Activated naive CD8-positive, alpha-beta T cell (primary cell): Measurements from ENCODE around the gene TBC1D2.
"Not testable (repeated sequence)": the region's sequence is repeated elsewhere in the genome, so short reads cannot be mapped to it uniquely, and the experiment has no call there.

Experiments used
- H3K27ac Mint-ChIP-seq: one replicate; pipeline ENCODE4 v1.8.0; 2021; ENCODE audit warnings: mixed read lengths
- H3K27me3 Mint-ChIP-seq: one replicate; pipeline ENCODE4 v1.8.0; 2021; ENCODE audit warnings: mixed read lengths
- H3K36me3 Mint-ChIP-seq: one replicate; pipeline ENCODE4 v1.8.0; 2021; ENCODE audit warnings: mixed read lengths
- H3K4me1 Mint-ChIP-seq: one replicate; pipeline ENCODE4 v1.8.0; 2021; ENCODE audit warnings: low read depth, mixed read lengths
- H3K4me3 Mint-ChIP-seq: one replicate; pipeline ENCODE4 v1.8.0; 2021; ENCODE audit warnings: mild to moderate bottlenecking, mixed read lengths
- H3K9me3 Mint-ChIP-seq: one replicate; pipeline ENCODE4 v1.8.0; 2021; ENCODE audit warnings: low read depth, mixed read lengths

The TBC1D2 gene

DNA sequence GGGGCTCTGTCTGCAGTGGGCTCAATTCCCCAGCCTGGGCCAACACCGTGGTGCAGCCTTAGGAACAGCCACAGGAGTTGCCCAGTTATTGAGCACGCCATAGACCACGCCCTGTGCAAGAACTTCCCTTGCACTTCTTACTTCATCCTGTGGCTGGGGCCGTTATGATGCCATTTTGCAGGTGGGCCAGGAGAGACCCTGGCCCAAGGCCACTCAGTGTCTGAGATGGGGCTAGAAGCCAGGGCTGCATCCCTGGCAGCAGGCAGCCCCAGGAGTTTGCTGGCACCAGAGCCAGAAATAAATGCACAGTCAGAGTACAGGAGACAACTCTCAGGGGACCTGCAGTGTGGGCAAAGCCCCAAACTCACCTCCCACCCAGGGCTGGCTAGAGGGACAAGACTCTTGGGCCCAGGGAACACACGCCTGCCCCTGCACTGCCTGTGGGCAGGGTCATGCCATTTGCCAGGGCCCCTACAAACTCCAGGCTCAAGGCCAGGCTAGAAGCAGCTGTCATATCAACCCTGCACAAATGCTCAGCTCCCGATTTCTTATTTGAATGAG lies 69.8 kb downstream of the TBC1D2 start:
- Mint-ChIP-seq H3K4me3 (no peak overlapping the region), H3K9me3 (no peaks in the 10 kb centered on the region), H3K4me1 (peaks cover 58% of the 10 kb centered on the region), H3K27me3 (no peaks in the 10 kb centered on the region), H3K36me3 (peaks cover 3% of the 10 kb centered on the region), H3K27ac (no peak overlapping the region)

DNA sequence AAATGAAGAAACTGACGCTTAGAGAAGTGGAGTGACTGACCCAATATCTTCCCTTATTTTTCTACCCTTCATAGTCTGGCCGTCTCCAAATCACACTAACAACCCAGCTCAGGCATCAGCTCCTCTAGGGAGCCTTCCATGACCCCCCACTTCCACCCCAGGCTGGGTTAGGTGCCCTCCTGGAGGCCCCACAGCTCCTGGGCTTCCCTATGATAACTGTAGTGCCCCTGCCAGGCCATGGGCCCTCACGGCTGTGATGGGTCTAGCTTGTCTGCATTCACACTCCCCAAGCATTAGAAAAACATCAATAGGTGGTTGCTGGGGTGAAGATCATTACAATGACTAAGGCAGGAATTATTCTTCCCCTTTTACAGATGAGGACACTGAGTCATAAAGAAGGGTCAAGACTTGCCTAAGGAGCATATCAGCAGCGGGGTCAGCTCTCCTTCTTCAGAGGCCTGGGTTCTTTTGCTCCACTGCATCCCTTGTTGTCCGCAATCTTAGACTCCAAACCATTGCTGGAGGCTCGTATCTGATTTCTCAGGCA lies 70.4 kb downstream of the TBC1D2 start:
- no peak overlapping the region for H3K27ac Mint-ChIP-seq

GRCh38 chr9:98184326-98184725 lies 71.1 kb downstream of the TBC1D2 start:
- H3K36me3 Mint-ChIP-seq: peaks cover 3% of the 10 kb centered on the region
- no peaks in the 10 kb centered on the region for H3K9me3 Mint-ChIP-seq
- H3K4me1 Mint-ChIP-seq: peaks cover 56% of the 10 kb centered on the region
- H3K27me3 Mint-ChIP-seq: no peaks in the 10 kb centered on the region
- H3K27ac Mint-ChIP-seq: no peak overlapping the region
- no peak overlapping the region for H3K4me3 Mint-ChIP-seq

More for the DNA sequence above, 70.4 kb downstream of the TBC1D2 start:
- H3K27me3 Mint-ChIP-seq: no peaks in the 10 kb centered on the region
- peaks cover 3% of the 10 kb centered on the region for H3K36me3 Mint-ChIP-seq
- H3K4me3 Mint-ChIP-seq: no peak overlapping the region
- H3K4me1 Mint-ChIP-seq: peaks cover 58% of the 10 kb centered on the region
- H3K9me3 Mint-ChIP-seq: no peaks in the 10 kb centered on the region

DNA sequence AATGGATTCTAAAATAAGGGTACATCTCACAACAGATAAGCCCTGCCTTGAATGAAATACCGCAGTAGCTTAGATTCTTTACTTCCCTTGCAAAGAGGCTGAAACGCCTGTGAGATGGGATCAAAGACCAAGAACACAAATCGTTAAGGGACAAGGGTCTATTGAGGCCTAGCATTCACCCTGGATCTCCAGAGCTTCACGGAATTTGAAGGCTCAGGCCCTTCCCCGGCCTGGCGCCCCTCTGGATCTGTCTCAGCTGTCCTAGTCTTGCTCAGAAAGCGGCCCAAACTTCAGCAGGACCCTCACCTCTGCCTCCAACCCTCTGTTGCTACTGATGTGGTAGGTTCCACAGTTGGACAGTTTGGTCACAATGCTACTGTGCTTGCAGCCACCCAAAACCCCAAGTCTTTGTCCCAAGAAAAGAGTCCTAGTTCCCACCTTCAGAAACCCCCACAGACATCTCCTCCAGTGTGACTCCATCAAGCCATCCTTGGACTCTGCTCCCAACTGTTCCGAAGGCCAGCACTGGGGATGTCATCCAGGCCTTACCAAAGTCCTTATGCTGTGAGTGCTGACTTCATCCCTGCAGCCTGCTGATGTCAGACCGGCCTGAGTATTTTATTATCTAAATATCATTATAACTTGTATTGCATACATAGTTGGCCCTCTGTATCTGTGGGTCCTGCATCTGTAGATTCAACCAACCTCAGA lies 72.4 kb downstream of the TBC1D2 start:
- H3K4me1 Mint-ChIP-seq: peaks cover 49% of the 10 kb centered on the region
- no peak overlapping the region for H3K4me3 Mint-ChIP-seq
- peaks cover 3% of the 10 kb centered on the region for H3K36me3 Mint-ChIP-seq
- no peaks in the 10 kb centered on the region for H3K27me3 Mint-ChIP-seq
- no peak overlapping the region for H3K27ac Mint-ChIP-seq
- H3K9me3 Mint-ChIP-seq: no peaks in the 10 kb centered on the region

DNA sequence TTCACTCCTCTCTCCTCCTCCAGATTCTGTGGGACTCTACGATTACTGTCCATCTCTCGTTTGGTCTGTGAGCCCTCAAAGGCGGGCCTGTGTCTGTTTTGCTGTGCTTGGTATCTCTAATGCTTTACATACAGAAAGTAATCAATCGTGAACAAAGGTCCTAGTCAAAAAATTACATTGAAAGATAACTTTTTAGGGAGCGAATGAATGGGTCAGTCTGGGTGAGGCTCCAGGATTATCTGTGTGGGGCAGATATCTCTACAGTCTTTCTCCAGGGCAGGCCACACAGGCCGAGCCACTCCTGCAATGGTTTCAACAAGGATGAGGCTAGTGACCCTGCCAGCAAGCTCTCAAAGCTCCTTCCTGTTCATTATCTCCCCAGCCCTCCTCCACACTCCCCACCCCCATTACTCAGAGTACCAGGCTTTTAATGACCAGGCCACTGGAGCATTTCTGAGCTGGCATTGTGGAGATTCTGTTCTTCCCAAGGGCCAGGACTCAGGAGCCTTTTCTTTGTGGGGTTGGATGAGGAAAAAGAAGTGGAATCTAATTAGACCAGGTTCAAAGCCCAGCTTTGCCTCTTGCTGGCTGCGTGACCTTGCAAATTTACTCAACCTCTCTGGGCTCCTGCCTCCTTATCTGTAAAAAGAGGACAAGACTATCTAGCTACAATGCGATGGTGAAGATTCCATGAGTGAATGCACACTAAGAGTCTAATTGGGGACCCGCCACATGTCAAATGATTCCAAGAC lies 73.2 kb downstream of the TBC1D2 start:
- H3K4me3 Mint-ChIP-seq: no peak overlapping the region
- H3K27ac Mint-ChIP-seq: peak overlapping the region; percentile 28
- H3K4me1 Mint-ChIP-seq: peaks cover 45% of the 10 kb centered on the region
- no peaks in the 10 kb centered on the region for H3K9me3 Mint-ChIP-seq
- peaks cover 3% of the 10 kb centered on the region for H3K36me3 Mint-ChIP-seq
- H3K27me3 Mint-ChIP-seq: no peaks in the 10 kb centered on the region

DNA sequence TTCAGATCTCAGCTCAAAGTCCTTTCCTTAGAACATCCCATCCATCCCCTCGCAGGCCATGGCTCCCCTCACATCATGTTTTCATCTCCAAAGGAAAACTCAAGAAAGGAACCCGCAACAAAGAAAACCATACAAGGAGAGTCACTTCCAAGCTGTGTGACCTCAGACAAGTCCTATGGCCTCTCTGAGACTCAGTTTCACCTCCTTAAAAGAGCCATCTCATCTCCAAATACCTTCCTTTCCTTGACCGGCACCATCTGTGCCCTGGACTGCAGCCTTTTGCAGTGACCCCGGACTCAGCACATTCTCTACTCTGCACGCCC lies 73.7 kb downstream of the TBC1D2 start:
- H3K4me3 Mint-ChIP-seq: no peak overlapping the region
- no peaks in the 10 kb centered on the region for H3K27me3 Mint-ChIP-seq
- H3K27ac Mint-ChIP-seq: peak overlapping the region; percentile 28
- peaks cover 49% of the 10 kb centered on the region for H3K4me1 Mint-ChIP-seq
- H3K36me3 Mint-ChIP-seq: peaks cover 3% of the 10 kb centered on the region
- H3K9me3 Mint-ChIP-seq: no peaks in the 10 kb centered on the region

DNA sequence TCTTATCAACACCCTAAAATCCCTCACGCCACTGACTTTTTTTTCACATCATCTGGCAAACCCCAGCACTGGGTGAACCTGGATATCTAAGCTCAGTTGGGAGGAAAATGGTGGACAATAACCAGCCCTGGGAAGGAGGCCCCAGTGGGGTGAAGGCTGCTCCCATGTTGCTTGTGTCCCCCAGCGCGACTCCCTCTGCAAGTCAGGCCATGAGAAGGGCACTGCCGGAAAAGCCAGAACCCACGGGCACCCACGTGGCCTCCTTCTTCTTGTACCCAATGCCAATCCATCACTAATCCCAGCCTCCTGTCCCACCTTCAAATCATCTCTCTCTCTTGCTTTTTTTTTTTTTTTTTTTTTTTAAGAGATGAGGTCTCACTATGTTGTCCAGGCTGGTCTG lies 74.5 kb downstream of the TBC1D2 start:
- no peak overlapping the region for H3K4me3 Mint-ChIP-seq
- peaks cover 52% of the 10 kb centered on the region for H3K4me1 Mint-ChIP-seq
- H3K27me3 Mint-ChIP-seq: no peaks in the 10 kb centered on the region
- no peaks in the 10 kb centered on the region for H3K9me3 Mint-ChIP-seq
- peaks cover 3% of the 10 kb centered on the region for H3K36me3 Mint-ChIP-seq
- H3K27ac Mint-ChIP-seq: no peak overlapping the region

- Mint-ChIP-seq H3K27me3 (no peaks in the 10 kb centered on the region), H3K27ac (no peak overlapping the region), H3K4me3 (no peak overlapping the region), H3K4me1 (peaks cover 45% of the 10 kb centered on the region), H3K9me3 (no peaks in the 10 kb centered on the region), H3K36me3 (peaks cover 3% of the 10 kb centered on the region)
Measured at GRCh38 chr9:98178874-98179850, 76.3 kb downstream of the TBC1D2 start.

DNA sequence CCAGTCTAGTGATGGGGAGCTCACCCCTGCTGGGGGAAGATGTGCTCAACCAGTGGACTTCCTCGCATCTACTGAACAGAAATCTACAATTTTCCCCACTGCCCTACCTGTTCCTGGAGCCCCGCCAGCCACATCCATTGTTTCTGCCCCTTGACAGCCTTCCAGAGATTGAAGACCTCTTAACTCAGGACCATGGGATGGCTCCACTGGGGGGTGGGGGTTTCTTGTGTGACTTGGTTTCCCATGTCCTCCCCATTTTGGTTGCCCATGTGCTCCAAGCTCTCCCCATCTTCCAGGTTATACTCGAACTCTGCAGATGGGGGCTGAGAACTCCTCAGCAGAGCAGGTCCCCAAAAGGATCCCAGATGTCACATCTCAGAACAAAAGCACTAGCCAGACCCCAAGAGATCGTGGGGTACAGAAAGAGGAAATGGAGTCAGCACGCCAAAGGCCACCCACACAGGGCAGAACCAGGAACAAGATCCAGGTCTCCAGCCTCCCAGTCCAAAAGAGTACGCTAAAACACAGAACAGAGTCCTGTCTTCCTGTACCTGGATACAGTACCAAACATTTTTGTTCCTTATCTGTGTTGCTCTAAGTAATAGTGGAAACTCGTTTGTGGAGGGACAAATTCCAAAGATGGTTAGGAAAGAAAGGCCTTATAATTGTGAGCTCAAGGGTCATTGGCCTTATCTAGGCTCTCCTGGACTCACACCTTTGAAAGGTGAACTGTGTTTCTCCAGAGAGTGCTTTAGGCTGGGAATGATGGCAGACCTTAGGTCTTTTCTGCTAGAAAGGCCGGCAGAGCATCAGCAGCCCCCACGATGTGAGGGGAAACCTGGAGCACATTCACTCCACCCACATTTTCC lies 78.8 kb downstream of the TBC1D2 start:
- Mint-ChIP-seq H3K27ac (no peak overlapping the region), H3K36me3 (peaks cover 2% of the 10 kb centered on the region), H3K27me3 (no peaks in the 10 kb centered on the region), H3K4me3 (no peak overlapping the region), H3K9me3 (no peaks in the 10 kb centered on the region), H3K4me1 (peaks cover 45% of the 10 kb centered on the region)

GRCh38 chr9:98175762-98176161 lies 79.7 kb downstream of the TBC1D2 start:
- Mint-ChIP-seq H3K27me3 (no peaks in the 10 kb centered on the region), H3K9me3 (no peaks in the 10 kb centered on the region), H3K4me1 (peaks cover 46% of the 10 kb centered on the region), H3K4me3 (no peak overlapping the region), H3K27ac (no peak overlapping the region), H3K36me3 (no peaks in the 10 kb centered on the region)

DNA sequence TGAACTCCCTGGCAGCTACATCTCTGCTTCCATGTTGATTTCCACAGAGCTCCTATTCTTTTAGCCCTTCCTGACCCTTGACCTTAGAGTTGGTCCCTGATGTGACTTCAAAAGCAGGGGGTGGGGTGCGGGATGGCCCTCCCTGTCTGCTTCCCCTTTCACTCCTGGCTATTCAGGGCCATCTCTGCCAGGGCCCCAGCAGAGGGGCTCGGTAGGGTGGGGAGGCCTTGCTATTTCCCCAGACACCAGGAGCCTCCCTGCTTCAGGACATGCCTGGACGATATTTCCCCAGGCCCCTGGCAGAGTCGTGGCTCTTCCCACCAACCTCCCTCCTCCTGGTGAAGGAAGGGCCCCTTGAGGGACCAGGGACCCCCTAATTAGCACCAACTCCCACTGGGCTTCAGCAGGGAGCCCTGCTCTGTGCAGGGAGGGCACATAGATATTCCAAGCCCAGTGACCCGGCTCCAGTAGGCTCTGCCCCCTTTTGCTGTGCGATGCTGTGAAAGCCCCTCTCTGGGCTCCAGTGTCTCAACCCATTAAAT lies 80.3 kb downstream of the TBC1D2 start:
- Mint-ChIP-seq H3K9me3 (no peaks in the 10 kb centered on the region), H3K27me3 (no peaks in the 10 kb centered on the region), H3K27ac (no peak overlapping the region), H3K4me1 (peaks cover 43% of the 10 kb centered on the region), H3K4me3 (no peak overlapping the region), H3K36me3 (no peaks in the 10 kb centered on the region)

DNA sequence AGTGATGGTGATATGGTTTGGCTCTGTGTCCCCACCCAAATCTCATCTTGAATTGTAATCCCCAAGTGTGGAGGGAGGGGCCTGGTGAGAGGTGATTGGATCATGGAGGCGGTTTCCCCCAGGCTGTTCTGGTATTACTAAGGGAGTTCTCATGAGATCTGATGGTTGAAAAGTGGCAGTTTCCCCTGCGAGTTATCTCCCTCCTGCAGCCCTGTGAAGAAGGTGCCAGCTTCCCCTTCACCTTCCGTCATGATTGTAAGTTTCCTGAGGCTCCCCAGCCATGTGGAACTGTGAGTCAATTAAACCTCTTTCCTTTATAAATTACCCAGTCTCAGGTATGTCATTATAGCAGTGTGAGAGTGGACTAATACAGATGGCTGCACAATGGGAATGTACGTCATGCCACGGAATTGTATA lies 80.9 kb downstream of the TBC1D2 start:
- H3K4me1 Mint-ChIP-seq: peaks cover 46% of the 10 kb centered on the region
- H3K4me3 Mint-ChIP-seq, H3K36me3 Mint-ChIP-seq, H3K9me3 Mint-ChIP-seq, H3K27ac Mint-ChIP-seq, H3K27me3 Mint-ChIP-seq: not testable (repeated sequence)

DNA sequence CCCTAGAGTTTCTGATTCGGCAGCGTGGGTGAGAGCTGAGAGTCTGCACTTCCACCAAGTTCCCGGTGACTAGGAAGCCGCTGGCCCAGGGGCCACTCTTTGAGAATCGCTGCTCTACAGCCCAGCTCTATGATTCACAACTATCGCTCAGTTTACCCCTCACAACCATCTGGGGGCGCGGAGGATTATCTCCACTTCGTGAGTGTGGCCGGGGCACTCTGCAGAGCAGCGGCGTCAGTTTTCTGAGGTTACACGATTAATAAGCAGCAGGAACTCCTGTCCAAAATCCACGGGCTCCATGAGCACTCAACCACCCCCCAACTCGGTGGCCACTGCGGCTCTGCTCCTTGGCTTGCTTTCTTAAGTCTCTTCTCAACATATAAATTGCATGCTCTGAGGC lies 82.3 kb downstream of the TBC1D2 start:
- no peaks in the 10 kb centered on the region for H3K9me3 Mint-ChIP-seq
- no peak overlapping the region for H3K27ac Mint-ChIP-seq

More for the DNA sequence above, 82.3 kb downstream of the TBC1D2 start:
- H3K4me1 Mint-ChIP-seq: peaks cover 52% of the 10 kb centered on the region
- no peak overlapping the region for H3K4me3 Mint-ChIP-seq
- H3K36me3 Mint-ChIP-seq: no peaks in the 10 kb centered on the region
- H3K27me3 Mint-ChIP-seq: no peaks in the 10 kb centered on the region
